Adipocyte (in vitro differentiated cells): ENCODE measurements around the gene COL16A1.

Experiments used
- DNase-seq: peaks from one replicate; pipeline ENCODE4 v3.0.0-alpha.2; 2015; ENCODE audit warnings: low read depth
- H3K27me3 ChIP-seq: replicated peaks from 2 replicates; pipeline ENCODE4 v1.7.0; 2013; ENCODE audit warnings: mild to moderate bottlenecking, low read length, moderate library complexity; ENCODE audit not compliant: control insufficient read depth, insufficient read depth
- H3K36me3 ChIP-seq: 2 replicates; pipeline ENCODE4 v1.7.0; 2013; ENCODE audit warnings: low read length, mild to moderate bottlenecking, moderate library complexity; ENCODE audit not compliant: control insufficient read depth, insufficient read depth, severe bottlenecking
- H3K4me1 ChIP-seq: 2 replicates; pipeline ENCODE4 v1.7.0; 2013; ENCODE audit warnings: mild to moderate bottlenecking, low read length, moderate library complexity; ENCODE audit not compliant: control insufficient read depth, insufficient read depth
- H3K4me3 ChIP-seq: 2 replicates; pipeline ENCODE4 v1.7.0; 2013; ENCODE audit warnings: mild to moderate bottlenecking, low read length, moderate library complexity
- H3K9ac ChIP-seq: 2 replicates; pipeline ENCODE4 v1.7.0; 2013; ENCODE audit warnings: mild to moderate bottlenecking, low read length, moderate library complexity
- H3K9me3 ChIP-seq: 2 replicates; pipeline ENCODE4 v1.7.0; 2013; ENCODE audit warnings: mild to moderate bottlenecking, low read length, moderate library complexity; ENCODE audit not compliant: control insufficient read depth

Gene COL16A1

GRCh38 chr1:31702836-31703404 is 897 bp downstream of the COL16A1 start:
- no peaks in the 10 kb centered on the region for H3K27me3 ChIP-seq
- DNase-seq = no peak
- peaks cover 28% of the 10 kb centered on the region for H3K36me3 ChIP-seq
- H3K4me3 ChIP-seq = peak overlapping the region; percentile 92
- peaks cover 70% of the 10 kb centered on the region for H3K4me1 ChIP-seq
- no peaks in the 10 kb centered on the region for H3K9me3 ChIP-seq
- peak overlapping the region; percentile 96 for H3K9ac ChIP-seq

DNA sequence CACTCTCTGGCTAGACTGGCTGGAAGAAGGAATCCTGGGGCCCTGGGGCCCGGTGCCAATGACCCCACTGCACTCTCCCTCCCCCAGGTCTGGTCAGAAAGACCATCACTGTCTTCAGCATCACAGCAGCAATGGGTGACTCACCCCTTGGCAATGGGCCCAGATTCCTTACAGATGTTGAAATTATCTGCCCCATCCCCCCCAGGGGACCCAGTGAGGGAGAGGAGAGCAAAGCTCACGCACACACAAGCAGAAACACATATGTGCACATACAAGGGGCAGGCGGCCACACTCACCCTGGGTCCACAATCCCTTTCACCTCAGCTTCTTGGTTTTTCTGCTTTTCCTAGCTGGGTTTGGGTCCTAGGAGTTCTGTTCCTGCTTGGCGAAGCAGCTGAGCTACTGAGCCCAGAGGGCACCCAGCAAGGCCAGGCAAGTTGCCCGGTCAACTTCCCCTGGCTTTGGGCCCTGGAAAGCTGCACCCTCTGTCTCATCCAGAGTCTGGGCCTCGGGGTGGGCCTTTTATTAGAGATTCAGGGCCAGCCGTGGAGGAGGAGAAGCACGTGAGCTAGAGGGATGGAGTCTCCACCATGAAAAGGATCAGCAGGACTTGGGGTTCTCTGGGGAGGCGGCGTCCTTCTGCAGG is 2.6 kb downstream of the COL16A1 start:
- Histone ChIP-seq H3K27me3 (no peaks in the 10 kb centered on the region), H3K36me3 (peaks cover 45% of the 10 kb centered on the region), H3K4me3 (peak overlapping the region; percentile 92), H3K9ac (peak overlapping the region; percentile 96), H3K9me3 (no peaks in the 10 kb centered on the region), H3K4me1 (peaks cover 59% of the 10 kb centered on the region)
- peak; percentile 96 for DNase-seq

GRCh38 chr1:31700468-31701090 is 3.2 kb downstream of the COL16A1 start:
- H3K4me3 ChIP-seq = peak overlapping the region; percentile 92
- H3K36me3 ChIP-seq = peaks cover 50% of the 10 kb centered on the region
- H3K27me3 ChIP-seq = no peaks in the 10 kb centered on the region
- no peaks in the 10 kb centered on the region for H3K9me3 ChIP-seq
- DNase-seq = no peak
- peak overlapping the region; percentile 72 for H3K9ac ChIP-seq
- peaks cover 56% of the 10 kb centered on the region for H3K4me1 ChIP-seq

DNA sequence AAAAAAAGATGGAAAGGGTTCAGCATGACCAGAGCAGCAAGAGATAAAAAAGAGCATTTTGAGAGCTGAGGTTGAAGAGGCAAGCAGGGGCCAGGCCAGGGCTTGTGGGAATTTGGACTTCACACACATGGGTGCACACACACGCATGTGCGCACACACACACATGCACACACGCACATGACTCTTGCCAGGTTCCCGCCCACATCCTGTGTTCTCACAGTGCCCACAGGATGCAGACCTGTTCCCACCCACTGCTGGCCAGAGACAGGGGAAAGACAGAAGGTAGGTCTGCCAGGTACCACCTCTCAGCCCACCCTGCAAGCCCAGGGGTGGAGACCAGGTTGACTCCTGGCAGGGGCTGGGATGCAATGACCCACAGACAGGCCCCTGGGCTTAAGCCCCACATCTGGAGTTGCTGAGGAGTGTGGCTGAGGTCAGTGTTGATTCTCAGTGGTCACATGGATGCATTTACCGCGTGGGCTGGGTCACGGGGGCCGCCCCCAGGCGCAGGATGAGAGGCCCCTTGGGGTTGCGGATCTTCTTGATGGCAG is 4.4 kb downstream of the COL16A1 start:
- Histone ChIP-seq H3K9ac (peak overlapping the region; percentile 72), H3K4me1 (peaks cover 45% of the 10 kb centered on the region), H3K27me3 (no peaks in the 10 kb centered on the region), H3K4me3 (no peak overlapping the region), H3K9me3 (no peaks in the 10 kb centered on the region), H3K36me3 (peaks cover 60% of the 10 kb centered on the region)
- DNase-seq = no peak

GRCh38 chr1:31697369-31697984 is 6.3 kb downstream of the COL16A1 start:
- Histone ChIP-seq H3K27me3 (no peaks in the 10 kb centered on the region), H3K9ac (no peak overlapping the region), H3K4me3 (no peak overlapping the region), H3K36me3 (peaks cover 79% of the 10 kb centered on the region), H3K4me1 (peaks cover 35% of the 10 kb centered on the region), H3K9me3 (no peaks in the 10 kb centered on the region)
- no peak for DNase-seq

DNA sequence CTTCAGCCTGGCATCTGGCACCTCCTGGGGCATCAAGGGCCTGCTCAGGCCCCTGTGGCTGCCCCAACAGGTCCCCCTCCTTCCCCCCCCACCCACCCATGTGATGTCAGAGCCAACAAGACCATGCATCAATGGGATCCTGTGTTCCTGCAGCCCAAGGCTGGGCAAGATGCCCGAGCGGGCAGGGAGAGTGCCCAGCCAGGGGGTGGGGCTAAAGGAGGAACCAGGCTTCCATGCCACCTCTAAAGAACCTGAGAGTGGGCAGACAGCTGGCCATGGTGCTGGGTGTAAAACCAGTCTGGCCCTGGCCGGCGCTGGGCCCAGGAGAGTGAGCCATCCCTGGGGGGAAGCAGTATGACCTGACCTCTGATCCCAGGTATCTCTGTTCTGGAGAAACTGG is 7.6 kb downstream of the COL16A1 start:
- Histone ChIP-seq H3K36me3 (peaks cover 89% of the 10 kb centered on the region), H3K27me3 (no peaks in the 10 kb centered on the region), H3K9ac (no peak overlapping the region), H3K4me1 (peaks cover 23% of the 10 kb centered on the region), H3K4me3 (no peak overlapping the region), H3K9me3 (no peaks in the 10 kb centered on the region)
- DNase-seq = no peak

GRCh38 chr1:31695327-31695726 is 8.5 kb downstream of the COL16A1 start:
- H3K9ac ChIP-seq = no peak overlapping the region
- no peaks in the 10 kb centered on the region for H3K27me3 ChIP-seq
- H3K4me1 ChIP-seq = peaks cover 14% of the 10 kb centered on the region
- peaks cover 94% of the 10 kb centered on the region for H3K36me3 ChIP-seq
- DNase-seq = no peak
- H3K9me3 ChIP-seq = no peaks in the 10 kb centered on the region
- H3K4me3 ChIP-seq = no peak overlapping the region

DNA sequence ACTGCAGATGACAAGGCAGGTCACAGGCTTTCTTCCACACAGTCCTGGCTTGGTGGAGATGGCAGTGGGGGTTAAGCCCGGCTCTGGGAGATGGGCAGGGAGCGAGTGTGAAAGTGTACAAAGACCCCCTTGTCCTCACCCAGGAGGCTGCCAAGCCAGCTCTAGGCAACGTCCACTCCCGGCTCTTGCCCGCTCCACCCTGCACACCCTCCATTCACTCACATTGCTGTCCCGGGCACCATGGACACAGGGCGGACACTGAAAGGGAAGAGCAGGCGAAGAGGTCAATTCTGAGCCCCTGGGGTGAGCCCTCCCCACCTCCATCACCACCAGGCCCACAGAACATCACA is 8.9 kb downstream of the COL16A1 start:
- H3K4me3 ChIP-seq = no peak overlapping the region
- no peak for DNase-seq
- no peak overlapping the region for H3K9ac ChIP-seq
- peaks cover 94% of the 10 kb centered on the region for H3K36me3 ChIP-seq
- H3K27me3 ChIP-seq = no peaks in the 10 kb centered on the region
- H3K9me3 ChIP-seq = no peaks in the 10 kb centered on the region
- H3K4me1 ChIP-seq = peaks cover 14% of the 10 kb centered on the region

DNA sequence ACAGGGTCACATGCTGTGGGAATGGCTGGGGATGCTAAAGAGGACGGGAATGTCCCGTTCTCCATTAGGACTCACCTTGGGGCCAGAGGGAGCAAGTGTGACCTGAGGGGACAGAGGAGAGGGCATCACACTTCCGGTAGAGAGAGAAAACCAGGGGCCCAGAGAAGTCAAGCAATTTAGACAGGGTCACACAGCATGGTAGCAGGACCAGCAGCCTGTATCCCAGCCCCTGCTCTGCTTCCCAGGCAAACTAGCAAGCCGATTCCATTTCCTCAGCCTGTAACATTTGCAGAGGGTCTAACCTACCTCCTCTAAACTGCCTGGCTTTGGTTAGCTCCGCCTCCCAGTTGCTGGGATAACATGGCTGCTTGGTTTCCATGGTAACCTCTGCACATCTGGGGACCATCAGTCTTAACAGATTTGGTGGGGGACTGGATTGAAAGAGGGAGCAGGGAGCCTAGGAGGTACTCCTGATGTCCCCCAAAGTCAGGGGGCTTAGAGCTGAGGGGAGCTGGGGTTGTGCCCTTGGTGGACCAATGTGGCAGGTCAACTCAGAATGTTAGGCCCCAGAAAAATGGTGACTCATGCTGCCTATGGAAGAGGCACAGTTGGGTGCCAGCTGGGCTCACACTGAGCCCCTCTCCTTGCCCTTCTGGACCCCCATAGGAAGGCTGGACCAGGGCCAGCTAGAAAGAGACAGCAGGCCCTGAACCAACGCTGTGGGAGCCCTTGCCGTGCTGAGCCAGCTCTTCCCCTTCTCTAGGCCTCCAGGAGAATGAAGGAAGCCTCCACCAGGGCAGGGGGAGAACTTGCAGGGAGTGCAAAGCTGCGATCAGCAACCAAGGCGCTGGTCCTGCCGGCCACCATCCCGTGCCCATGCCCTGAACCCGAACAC is 9.5 kb downstream of the COL16A1 start:
- Histone ChIP-seq H3K4me3 (no peak overlapping the region), H3K36me3 (peaks cover 94% of the 10 kb centered on the region), H3K9me3 (no peaks in the 10 kb centered on the region), H3K4me1 (peaks cover 9% of the 10 kb centered on the region), H3K27me3 (no peaks in the 10 kb centered on the region), H3K9ac (peak overlapping the region; percentile 17)
- no peak for DNase-seq

GRCh38 chr1:31693231-31693630 is 10.6 kb downstream of the COL16A1 start:
- DNase-seq = no peak
- Histone ChIP-seq H3K4me3 (no peak overlapping the region), H3K4me1 (peaks cover 5% of the 10 kb centered on the region), H3K9ac (no peak overlapping the region), H3K36me3 (peaks cover 94% of the 10 kb centered on the region), H3K9me3 (no peaks in the 10 kb centered on the region), H3K27me3 (no peaks in the 10 kb centered on the region)
